Prostate gland (tissue), 2 donors: ENCODE measurements around the gene HUNK. TPM values are rescaled to one million over a fixed set of nuclear protein-coding genes. Genes with fewer than 3 reads are reported as not detected.

Source experiments
- DNase-seq: peaks from one replicate; pipeline ENCODE4 v3.0.0-alpha.2; 2019; ENCODE audit warnings: low spot score
- H3K27ac ChIP-seq, 2 donors: fragments of 200-600 bp; sonication (generic); 2 replicates each; pipeline ENCODE4 v1.5.1; 2017 to 2019
- H3K27me3 ChIP-seq: fragments of 200-600 bp; sonication (generic); replicated peaks from 2 replicates; pipeline ENCODE4 v1.5.1; 2019; ENCODE audit not compliant: insufficient read depth
- H3K36me3 ChIP-seq, 2 donors: fragments of 200-600 bp; sonication (generic); 1 replicate in 1 of 2; 2 replicates in 1 of 2; pipeline versions ENCODE4 v1.5.1 to v1.8.1; 2017 to 2019
- H3K4me1 ChIP-seq: fragments of 200-600 bp; sonication (generic); replicated peaks from 2 replicates; pipeline ENCODE4 v1.5.1; 2019
- H3K4me3 ChIP-seq, 2 donors: fragments of 200-600 bp; sonication (generic); 2 replicates each; pipeline ENCODE4 v1.5.1; 2017 to 2019
- H3K9me3 ChIP-seq: fragments of 200-600 bp; sonication (generic); 2 replicates; pipeline ENCODE4 v1.5.1; 2017
- CTCF ChIP-seq, 4 experiments: fragments of 200-600 bp in 2 of 4; fragments of 450-650 bp in 2 of 4; sonication (generic) in 2 of 4; IDR thresholded peaks; 1 replicate in 3 of 4; 2 replicates in 1 of 4; pipeline ENCODE4 v1.5.1; 2016 to 2019; ENCODE audit warnings: antibody characterized with exemption in 4 of 4, mild to moderate bottlenecking in 2 of 4, moderate library complexity in 2 of 4
- POLR2A ChIP-seq: fragments of 450-650 bp; IDR thresholded peaks from one replicate; pipeline ENCODE4 v1.6.1; 2016; ENCODE audit warnings: antibody characterized with exemption, mild to moderate bottlenecking
- POLR2AphosphoS5 ChIP-seq: sonication (generic); formaldehyde crosslinking; IDR thresholded peaks from one replicate; pipeline ENCODE4 v1.6.1; 2017; ENCODE audit warnings: antibody characterized with exemption
- WGBS: methylation state at CpG from one replicate; pipeline ENCODE4 v1.1.5; 2018; 5-methylcytosine and 5-hydroxymethylcytosine counted together
- intact Hi-C: fragments of 100-400 bp; cut with DNase I; formaldehyde crosslinking; loops from one replicate; pipeline ENCODE4 v1.14.2; 2022
- total RNA-seq, 2 donors: library from RNA; depleted of rRNA; stranded (reverse); fragments of >200 nt; gene quantifications; one replicate each; pipeline ENCODE4 v1.1.0, GENCODE V29; 2016

The HUNK gene
- total RNA-seq: 1 to 10 TPM; 3.7 to 5.0 TPM

GRCh38 chr21:31872452-31873274, at the start of gene HUNK:
TSS of gene HUNK (plus strand) at chr21:31873020. CDS start at chr21:31873675, 655 bp downstream.
- H3K27me3 ChIP-seq: no peaks in the 10 kb centered on the region
- H3K9me3 ChIP-seq: no peaks in the 10 kb centered on the region
- intact Hi-C loops: no loop called here
- H3K36me3 ChIP-seq: no peaks in the 10 kb centered on the region
- H3K27ac ChIP-seq: peak within 1 kb of the TSS; percentile 28 to 40
- H3K4me1 ChIP-seq: no peaks in the 10 kb centered on the region
- peak within 1 kb of the TSS; percentile 48 to 50 for H3K4me3 ChIP-seq
- DNase-seq: peak; percentile 36
- under 1% methylated on average over 49 of the region's 74 CpGs for WGBS
- TF ChIP-seq POLR2A (peak; percentile 45), CTCF (IDR thresholded peaks at IDR 0.05) (no peak)

GRCh38 chr21:31829736-31830472, 42.9 kb upstream of the HUNK start:
- WGBS: 91% methylated on average over 5 of the region's 5 CpGs
- no peak for TF ChIP-seq CTCF (IDR thresholded peaks at IDR 0.05)
- no peak for TF ChIP-seq POLR2AphosphoS5
- TF ChIP-seq POLR2A: no peak
- Histone ChIP-seq H3K4me3 (no peak overlapping the region), H3K36me3 (no peaks in the 10 kb centered on the region), H3K4me1 (no peaks in the 10 kb centered on the region), H3K27ac (no peak overlapping the region), H3K27me3 (no peaks in the 10 kb centered on the region), H3K9me3 (no peaks in the 10 kb centered on the region)
- DNase-seq: no peak
- intact Hi-C loops: no loop called here

GRCh38 chr21:31830701-31831100, 42.1 kb upstream of the HUNK start:
- no peak for DNase-seq
- no peak overlapping the region for H3K4me3 ChIP-seq
- H3K4me1 ChIP-seq: no peaks in the 10 kb centered on the region
- no peak for TF ChIP-seq CTCF (IDR thresholded peaks at IDR 0.05)
- no peak for TF ChIP-seq POLR2A
- TF ChIP-seq POLR2AphosphoS5: no peak
- H3K36me3 ChIP-seq: no peaks in the 10 kb centered on the region
- no peaks in the 10 kb centered on the region for H3K9me3 ChIP-seq
- no peaks in the 10 kb centered on the region for H3K27me3 ChIP-seq
- 30% methylated on average over 4 of the region's 4 CpGs for WGBS
- no peak overlapping the region for H3K27ac ChIP-seq
- intact Hi-C loops: no loop called here

GRCh38 chr21:31837041-31837440, 35.8 kb upstream of the HUNK start:
- intact Hi-C loops: no loop called here
- H3K36me3 ChIP-seq: no peaks in the 10 kb centered on the region
- no peaks in the 10 kb centered on the region for H3K27me3 ChIP-seq
- no peaks in the 10 kb centered on the region for H3K4me1 ChIP-seq
- no peak overlapping the region for H3K4me3 ChIP-seq
- TF ChIP-seq POLR2A: no peak
- TF ChIP-seq CTCF (IDR thresholded peaks at IDR 0.05): no peak
- TF ChIP-seq POLR2AphosphoS5: no peak
- no peak overlapping the region for H3K27ac ChIP-seq
- no peak for DNase-seq
- H3K9me3 ChIP-seq: no peaks in the 10 kb centered on the region
